Calu3 (cell line): ENCODE data around the gene ZNF846. TPM values are rescaled to one million over a fixed set of nuclear protein-coding genes. Genes with fewer than 3 reads are reported as not detected.

ENCODE experiments used
- BruUV-seq: library from RNA; stranded (reverse); fragments of 400-500 nt; replicated peaks from 2 replicates; lab custom pipeline; 2021; lab: Mats Ljungman, UMichigan
- CTCF ChIA-PET: fragments of 300-600 bp; sonication (Branson Sonifier 250); formaldehyde crosslinking; loops from one replicate; lab custom pipeline; 2022; ENCODE audit warnings: antibody characterized with exemption; lab: Charles Lee
- DNase-seq: peaks from one replicate; pipeline ENCODE4 v3.0.0; 2022
- H3K27ac Mint-ChIP-seq: one replicate; pipeline ENCODE4 v1.8.0; 2022; ENCODE audit warnings: mixed read lengths; ENCODE audit not compliant: unreplicated experiment
- H3K27me3 Mint-ChIP-seq: one replicate; pipeline ENCODE4 v1.8.0; 2022; ENCODE audit warnings: mixed read lengths; ENCODE audit not compliant: unreplicated experiment
- H3K36me3 Mint-ChIP-seq: one replicate; pipeline ENCODE4 v1.8.0; 2022; ENCODE audit warnings: mild to moderate bottlenecking, moderate library complexity, mixed read lengths; ENCODE audit not compliant: insufficient read depth, unreplicated experiment
- H3K4me1 Mint-ChIP-seq: one replicate; pipeline ENCODE4 v1.8.0; 2022; ENCODE audit warnings: mild to moderate bottlenecking, low read depth, mixed read lengths; ENCODE audit not compliant: unreplicated experiment
- H3K4me3 Mint-ChIP-seq: one replicate; pipeline ENCODE4 v1.8.0; 2022; ENCODE audit warnings: mild to moderate bottlenecking, low read depth, moderate library complexity, mixed read lengths; ENCODE audit not compliant: unreplicated experiment
- H3K9me3 Mint-ChIP-seq: one replicate; pipeline ENCODE4 v1.8.0; 2022; ENCODE audit warnings: low read depth, mixed read lengths; ENCODE audit not compliant: unreplicated experiment
- intact Hi-C: fragments of 100-400 bp; cut with micrococcal nuclease; formaldehyde crosslinking; loops from one replicate; pipeline ENCODE4 v1.10.0; 2022; ENCODE audit not compliant: unreplicated experiment
- total RNA-seq: library from RNA; stranded (reverse); gene quantifications from 2 replicates; pipeline ENCODE4 v1.2.3, GENCODE V29; 2022
- TF ChIP-seq, protein P1 (sequence below): fragments of 200-600 bp; IDR thresholded peaks from one replicate; pipeline ENCODE4 v1.8.0; 2022; ENCODE audit warnings: antibody characterized with exemption; ENCODE audit not compliant: unreplicated experiment

ZNF846 gene
- total RNA-seq, 1 experiment from 2014 or later: 7.8 TPM

DNA sequence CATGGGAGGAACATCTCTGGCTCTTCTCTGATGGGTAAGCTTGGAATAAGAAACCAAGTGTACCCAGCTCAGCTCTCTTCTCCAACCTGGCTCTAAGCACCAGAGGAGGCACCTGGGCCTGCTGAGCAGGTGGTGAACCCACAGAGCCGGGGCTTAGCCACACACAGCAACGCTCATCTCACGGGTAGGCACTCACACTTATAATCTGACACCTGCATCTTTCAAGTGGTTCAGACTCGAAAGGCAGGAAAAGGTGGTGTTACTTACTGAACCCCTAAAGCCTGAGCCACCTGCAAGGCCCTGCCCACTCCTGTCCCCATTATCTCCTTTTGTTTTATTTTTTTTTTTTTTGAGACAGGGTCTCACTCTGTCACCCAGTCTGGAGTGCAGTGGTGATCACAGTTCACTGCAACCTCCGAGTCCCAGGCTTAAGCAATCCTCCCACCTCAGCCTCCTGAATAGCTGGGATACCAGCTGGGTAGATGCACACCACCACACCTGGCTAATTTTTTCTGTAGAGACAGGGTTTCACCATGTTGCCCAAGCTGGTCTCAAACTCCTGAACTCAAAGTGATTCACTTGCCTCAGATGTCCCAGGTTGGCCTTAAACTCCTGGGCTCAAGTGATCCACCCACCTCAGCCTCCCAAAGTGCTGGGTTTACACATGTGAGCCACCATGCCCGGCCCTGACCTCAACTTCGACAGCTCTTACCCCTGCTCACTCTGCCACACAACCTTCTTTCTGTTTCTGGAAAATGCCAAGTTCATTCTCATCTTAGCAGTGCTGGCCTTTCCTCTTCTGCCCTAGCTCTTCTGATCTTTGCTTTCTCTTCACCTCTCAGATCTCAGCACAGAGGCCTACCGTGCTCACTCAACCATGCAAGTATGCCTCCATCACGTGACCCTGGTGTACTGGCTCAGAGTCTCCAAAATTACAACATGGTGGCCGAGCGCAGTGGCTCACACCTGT, 40.6 kb upstream of the ZNF846 start:
- intact Hi-C loops: no loop called here
- Mint-ChIP-seq H3K27ac (peak overlapping the region; percentile 56), H3K27me3 (no peaks in the 10 kb centered on the region), H3K36me3 (peaks cover 14% of the 10 kb centered on the region), H3K4me3 (no peak overlapping the region), H3K4me1 (no peaks in the 10 kb centered on the region), H3K9me3 (no peaks in the 10 kb centered on the region)
- no peak for DNase-seq
- BruUV-seq: no TSS peak
- TF ChIP-seq, protein P1, sequence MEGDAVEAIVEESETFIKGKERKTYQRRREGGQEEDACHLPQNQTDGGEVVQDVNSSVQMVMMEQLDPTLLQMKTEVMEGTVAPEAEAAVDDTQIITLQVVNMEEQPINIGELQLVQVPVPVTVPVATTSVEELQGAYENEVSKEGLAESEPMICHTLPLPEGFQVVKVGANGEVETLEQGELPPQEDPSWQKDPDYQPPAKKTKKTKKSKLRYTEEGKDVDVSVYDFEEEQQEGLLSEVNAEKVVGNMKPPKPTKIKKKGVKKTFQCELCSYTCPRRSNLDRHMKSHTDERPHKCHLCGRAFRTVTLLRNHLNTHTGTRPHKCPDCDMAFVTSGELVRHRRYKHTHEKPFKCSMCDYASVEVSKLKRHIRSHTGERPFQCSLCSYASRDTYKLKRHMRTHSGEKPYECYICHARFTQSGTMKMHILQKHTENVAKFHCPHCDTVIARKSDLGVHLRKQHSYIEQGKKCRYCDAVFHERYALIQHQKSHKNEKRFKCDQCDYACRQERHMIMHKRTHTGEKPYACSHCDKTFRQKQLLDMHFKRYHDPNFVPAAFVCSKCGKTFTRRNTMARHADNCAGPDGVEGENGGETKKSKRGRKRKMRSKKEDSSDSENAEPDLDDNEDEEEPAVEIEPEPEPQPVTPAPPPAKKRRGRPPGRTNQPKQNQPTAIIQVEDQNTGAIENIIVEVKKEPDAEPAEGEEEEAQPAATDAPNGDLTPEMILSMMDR: no peak
- CTCF ChIA-PET: interaction anchor here (0.6 to 0.7 kb wide), 4 partner anchors 12 to 614 kb away, joined by 3 to 8 read pairs (median 4); no protein-coding TSS in a partner anchor

DNA sequence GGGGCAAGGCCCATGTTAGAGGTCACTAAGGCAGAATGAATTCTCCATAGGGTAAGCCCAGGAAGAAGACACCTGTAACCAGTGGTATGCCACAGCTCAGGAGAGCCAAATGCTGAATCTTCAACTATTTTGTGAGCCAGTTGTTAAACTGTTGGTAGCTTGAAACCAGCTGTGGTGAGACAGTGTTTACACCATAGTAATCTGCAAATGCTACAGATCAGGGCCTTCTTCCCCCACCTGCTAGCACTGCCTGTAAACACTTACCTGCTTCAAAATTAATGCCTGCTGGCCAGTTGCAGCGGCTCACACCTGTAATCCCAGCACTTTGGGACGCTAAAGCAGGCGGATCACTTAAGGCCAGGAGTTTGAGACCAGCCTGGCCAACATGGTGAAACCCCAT, 38.3 kb upstream of the ZNF846 start:
- BruUV-seq: no TSS peak
- Mint-ChIP-seq H3K36me3 (peaks cover 17% of the 10 kb centered on the region), H3K27me3 (no peaks in the 10 kb centered on the region), H3K9me3 (no peaks in the 10 kb centered on the region), H3K4me1 (no peaks in the 10 kb centered on the region), H3K27ac (no peak overlapping the region), H3K4me3 (no peak overlapping the region)
- TF ChIP-seq, protein P1: no peak
- intact Hi-C loops: no loop called here
- CTCF ChIA-PET: interaction anchor here (0.6 kb wide), 1 partner anchor 1174 kb away, joined by 4 read pairs; no protein-coding TSS in a partner anchor
- no peak for DNase-seq

DNA sequence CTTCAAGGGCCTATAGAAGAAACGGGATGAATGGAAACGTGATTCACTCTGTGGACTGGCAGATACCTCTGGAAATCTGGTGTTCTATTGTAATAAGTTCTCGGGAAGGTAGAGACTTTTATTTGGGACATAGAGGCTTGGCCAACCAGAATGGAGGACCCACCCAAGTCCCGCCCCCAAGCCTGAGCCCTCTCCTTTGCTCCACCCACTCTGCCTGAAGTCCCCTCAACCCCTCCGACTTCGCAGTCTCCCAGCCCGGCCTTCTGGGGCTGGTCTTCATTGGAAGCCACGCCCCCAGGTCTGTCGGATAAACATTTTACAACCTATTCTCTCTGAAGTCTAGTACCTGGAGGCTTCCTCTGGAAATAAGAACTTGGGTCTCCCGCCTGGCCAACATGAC, 33.4 kb upstream of the ZNF846 start:
- no TSS peak for BruUV-seq
- intact Hi-C loops: no loop called here
- CTCF ChIA-PET: no interaction called here
- no peak overlapping the region for H3K4me3 Mint-ChIP-seq
- TF ChIP-seq, protein P1: no peak
- no peaks in the 10 kb centered on the region for H3K9me3 Mint-ChIP-seq
- no peak for DNase-seq
- no peaks in the 10 kb centered on the region for H3K4me1 Mint-ChIP-seq
- no peak overlapping the region for H3K27ac Mint-ChIP-seq
- H3K36me3 Mint-ChIP-seq: peaks cover 13% of the 10 kb centered on the region
- no peaks in the 10 kb centered on the region for H3K27me3 Mint-ChIP-seq

DNA sequence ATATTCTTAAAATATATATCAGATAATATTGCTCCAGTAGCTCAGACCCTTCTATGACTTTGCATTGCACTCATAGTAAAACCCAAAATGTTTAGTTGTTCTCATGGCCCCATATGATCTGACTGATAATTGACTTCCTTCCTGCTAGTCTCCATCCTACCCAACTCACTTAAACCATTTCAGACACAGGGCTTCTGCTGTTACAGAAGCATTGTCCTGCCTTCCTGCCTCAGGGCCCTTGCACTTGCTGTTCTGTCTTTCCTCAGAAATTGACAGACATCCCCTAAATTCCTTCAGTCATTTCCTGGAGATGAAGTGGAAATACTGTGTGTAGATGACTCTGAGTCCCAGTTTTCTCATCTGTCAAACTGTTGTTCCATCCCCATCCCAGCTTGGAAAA, 30.6 kb upstream of the ZNF846 start:
- intact Hi-C loops: no loop called here

More for the DNA sequence above, 30.6 kb upstream of the ZNF846 start:
- BruUV-seq: no TSS peak
- no peaks in the 10 kb centered on the region for H3K9me3 Mint-ChIP-seq
- H3K27ac Mint-ChIP-seq: no peak overlapping the region
- TF ChIP-seq, protein P1: no peak
- DNase-seq: no peak
- no peaks in the 10 kb centered on the region for H3K27me3 Mint-ChIP-seq
- H3K36me3 Mint-ChIP-seq: peaks cover 13% of the 10 kb centered on the region
- CTCF ChIA-PET: no interaction called here
- H3K4me1 Mint-ChIP-seq: peaks cover 8% of the 10 kb centered on the region
- H3K4me3 Mint-ChIP-seq: no peak overlapping the region
